PC-3 (cell line): ENCODE data around the gene PCDHA1.

Experiments used
- EZH2 ChIP-seq: fragments of 300-600 bp; sonication (generic); IDR thresholded peaks from one replicate; pipeline ENCODE4 v1.6.1; 2017; ENCODE audit warnings: antibody characterized with exemption, mild to moderate bottlenecking, low read length; ENCODE audit not compliant: unreplicated experiment
- EZH2phosphoT487 ChIP-seq: fragments of 300-600 bp; sonication (generic); IDR thresholded peaks from 2 replicates; pipeline ENCODE4 v1.6.1; 2018; ENCODE audit warnings: mild to moderate bottlenecking, antibody characterized with exemption, low read length, borderline replicate concordance
- TF ChIP-seq, protein P1 (sequence below): fragments of 300-600 bp; sonication (generic); conservative IDR thresholded peaks from 2 replicates; pipeline ENCODE4 v1.5.1; 2017; ENCODE audit warnings: antibody characterized with exemption, low read depth, mild to moderate bottlenecking, low read length

DNA sequence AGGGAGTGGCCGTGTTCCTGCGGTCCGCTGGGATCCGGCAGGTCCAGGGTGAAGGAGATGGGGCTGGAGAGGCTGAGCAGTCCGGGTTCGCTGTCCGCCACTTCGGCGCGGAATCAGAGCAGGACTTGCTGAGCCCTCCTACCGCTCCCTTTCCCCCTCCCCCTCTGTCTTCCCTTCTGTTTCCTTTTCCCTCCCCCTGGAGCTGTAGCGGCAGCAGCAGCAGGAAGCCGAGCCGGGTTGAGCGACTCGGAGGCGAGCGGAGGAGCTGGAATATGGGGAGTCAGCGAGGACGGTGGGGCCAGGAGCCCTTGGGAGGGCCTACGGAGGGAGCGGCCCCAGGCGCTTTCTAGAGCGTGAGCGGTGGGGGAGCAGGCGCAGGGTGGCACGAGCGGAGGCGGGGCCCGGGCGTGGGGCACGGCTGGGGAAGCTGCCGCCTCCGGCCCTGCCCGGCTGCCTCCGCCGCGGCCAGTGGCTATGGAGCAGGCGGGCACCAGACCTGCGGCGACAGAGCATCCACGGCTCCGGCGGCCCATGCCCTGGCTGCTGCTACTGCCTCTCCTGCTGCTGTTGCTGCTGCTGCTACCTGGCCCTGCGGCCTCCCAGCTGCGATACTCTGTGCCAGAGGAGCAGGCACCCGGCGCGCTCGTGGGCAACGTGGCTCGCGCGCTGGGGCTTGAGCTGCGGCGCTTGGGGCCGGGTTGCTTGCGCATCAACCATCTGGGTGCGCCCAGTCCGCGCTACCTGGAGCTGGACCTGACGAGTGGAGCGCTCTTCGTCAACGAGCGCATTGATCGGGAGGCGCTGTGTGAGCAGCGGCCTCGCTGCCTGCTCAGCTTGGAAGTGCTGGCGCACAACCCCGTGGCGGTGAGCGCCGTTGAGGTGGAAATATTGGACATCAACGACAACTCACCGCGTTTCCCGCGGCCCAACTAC lies 180.6 kb downstream of the PCDHA1 start, which contains the start of gene PCDHAC2:
- TF ChIP-seq, protein P1, sequence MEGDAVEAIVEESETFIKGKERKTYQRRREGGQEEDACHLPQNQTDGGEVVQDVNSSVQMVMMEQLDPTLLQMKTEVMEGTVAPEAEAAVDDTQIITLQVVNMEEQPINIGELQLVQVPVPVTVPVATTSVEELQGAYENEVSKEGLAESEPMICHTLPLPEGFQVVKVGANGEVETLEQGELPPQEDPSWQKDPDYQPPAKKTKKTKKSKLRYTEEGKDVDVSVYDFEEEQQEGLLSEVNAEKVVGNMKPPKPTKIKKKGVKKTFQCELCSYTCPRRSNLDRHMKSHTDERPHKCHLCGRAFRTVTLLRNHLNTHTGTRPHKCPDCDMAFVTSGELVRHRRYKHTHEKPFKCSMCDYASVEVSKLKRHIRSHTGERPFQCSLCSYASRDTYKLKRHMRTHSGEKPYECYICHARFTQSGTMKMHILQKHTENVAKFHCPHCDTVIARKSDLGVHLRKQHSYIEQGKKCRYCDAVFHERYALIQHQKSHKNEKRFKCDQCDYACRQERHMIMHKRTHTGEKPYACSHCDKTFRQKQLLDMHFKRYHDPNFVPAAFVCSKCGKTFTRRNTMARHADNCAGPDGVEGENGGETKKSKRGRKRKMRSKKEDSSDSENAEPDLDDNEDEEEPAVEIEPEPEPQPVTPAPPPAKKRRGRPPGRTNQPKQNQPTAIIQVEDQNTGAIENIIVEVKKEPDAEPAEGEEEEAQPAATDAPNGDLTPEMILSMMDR = no peak
- no peak for TF ChIP-seq EZH2
- 0 out of 2 replicates have a peak, but pooled peaks have one; percentile 50 for TF ChIP-seq EZH2phosphoT487
